PC-3 (cell line): Measurements from ENCODE around the gene GAGE10.

Experiments used
- EZH2 ChIP-seq: fragments of 300-600 bp; sonication (generic); IDR thresholded peaks from one replicate; pipeline ENCODE4 v1.6.1; 2017; ENCODE audit warnings: antibody characterized with exemption, mild to moderate bottlenecking, low read length; ENCODE audit not compliant: unreplicated experiment
- TF ChIP-seq, protein P1 (sequence below): fragments of 300-600 bp; sonication (generic); conservative IDR thresholded peaks from 2 replicates; pipeline ENCODE4 v1.5.1; 2017; ENCODE audit warnings: antibody characterized with exemption, low read depth, mild to moderate bottlenecking, low read length

DNA sequence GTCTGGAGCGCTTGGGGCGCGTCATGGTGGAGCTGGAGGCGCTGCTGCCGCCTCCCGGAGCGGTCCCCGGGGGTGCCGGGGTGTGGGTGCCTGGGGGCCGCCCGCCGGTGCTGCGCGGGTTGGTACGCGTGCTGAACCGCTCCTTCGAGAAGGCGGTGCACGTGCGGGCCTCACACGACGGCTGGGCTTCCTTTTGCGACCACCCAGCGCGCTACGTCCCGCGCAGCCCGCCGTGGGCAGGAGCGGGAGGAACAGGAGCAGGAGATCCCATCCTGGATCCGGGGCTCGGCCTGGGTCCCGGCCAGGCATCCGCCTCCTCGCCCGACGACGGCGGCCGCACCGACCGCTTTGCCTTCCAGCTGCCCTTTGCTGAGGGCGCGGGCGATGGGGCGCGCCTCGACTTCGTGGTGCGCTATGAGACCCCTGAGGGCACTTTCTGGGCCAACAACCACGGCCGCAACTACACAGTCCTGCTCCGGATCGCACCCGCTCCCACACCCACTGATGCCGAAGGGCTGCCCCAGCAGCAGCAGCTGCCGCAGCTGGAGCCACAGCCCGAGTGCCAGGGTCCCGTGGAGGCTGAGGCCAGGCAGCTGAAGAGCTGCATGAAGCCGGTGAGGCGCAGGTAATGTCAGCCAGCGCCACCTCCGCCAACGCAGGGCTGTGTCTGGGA, 33.1 kb upstream of the GAGE10 start:
- TF ChIP-seq, protein P1, sequence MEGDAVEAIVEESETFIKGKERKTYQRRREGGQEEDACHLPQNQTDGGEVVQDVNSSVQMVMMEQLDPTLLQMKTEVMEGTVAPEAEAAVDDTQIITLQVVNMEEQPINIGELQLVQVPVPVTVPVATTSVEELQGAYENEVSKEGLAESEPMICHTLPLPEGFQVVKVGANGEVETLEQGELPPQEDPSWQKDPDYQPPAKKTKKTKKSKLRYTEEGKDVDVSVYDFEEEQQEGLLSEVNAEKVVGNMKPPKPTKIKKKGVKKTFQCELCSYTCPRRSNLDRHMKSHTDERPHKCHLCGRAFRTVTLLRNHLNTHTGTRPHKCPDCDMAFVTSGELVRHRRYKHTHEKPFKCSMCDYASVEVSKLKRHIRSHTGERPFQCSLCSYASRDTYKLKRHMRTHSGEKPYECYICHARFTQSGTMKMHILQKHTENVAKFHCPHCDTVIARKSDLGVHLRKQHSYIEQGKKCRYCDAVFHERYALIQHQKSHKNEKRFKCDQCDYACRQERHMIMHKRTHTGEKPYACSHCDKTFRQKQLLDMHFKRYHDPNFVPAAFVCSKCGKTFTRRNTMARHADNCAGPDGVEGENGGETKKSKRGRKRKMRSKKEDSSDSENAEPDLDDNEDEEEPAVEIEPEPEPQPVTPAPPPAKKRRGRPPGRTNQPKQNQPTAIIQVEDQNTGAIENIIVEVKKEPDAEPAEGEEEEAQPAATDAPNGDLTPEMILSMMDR = no peak
- TF ChIP-seq EZH2 = no peak
